Endothelial cell (in vitro differentiated cells): ENCODE measurements around the gene MAPKAP1. TPM values are rescaled to one million over a fixed set of nuclear protein-coding genes. Genes with fewer than 3 reads are reported as not detected.

ENCODE experiments used
- DNase-seq: peaks from one replicate; pipeline ENCODE4 v3.0.0; 2021; ENCODE audit warnings: low spot score
- H3K27ac Mint-ChIP-seq: one replicate; pipeline ENCODE4 v1.8.0; 2021; ENCODE audit warnings: mixed read lengths, inconsistent platforms; ENCODE audit not compliant: unreplicated experiment
- H3K27me3 Mint-ChIP-seq: one replicate; pipeline ENCODE4 v1.8.0; 2021; ENCODE audit warnings: mild to moderate bottlenecking, moderate library complexity, mixed read lengths, inconsistent platforms; ENCODE audit not compliant: unreplicated experiment
- H3K36me3 Mint-ChIP-seq: one replicate; pipeline ENCODE4 v1.8.0; 2021; ENCODE audit warnings: mild to moderate bottlenecking, low read depth, mixed read lengths, inconsistent platforms; ENCODE audit not compliant: unreplicated experiment
- H3K4me1 Mint-ChIP-seq: one replicate; pipeline ENCODE4 v1.8.0; 2021; ENCODE audit warnings: mild to moderate bottlenecking, mixed read lengths, inconsistent platforms; ENCODE audit not compliant: unreplicated experiment
- H3K4me3 Mint-ChIP-seq: one replicate; pipeline ENCODE4 v1.8.0; 2021; ENCODE audit warnings: mild to moderate bottlenecking, mixed read lengths, inconsistent platforms; ENCODE audit not compliant: unreplicated experiment
- H3K9me3 Mint-ChIP-seq: one replicate; pipeline ENCODE4 v1.8.0; 2021; ENCODE audit warnings: mixed read lengths, inconsistent platforms; ENCODE audit not compliant: unreplicated experiment
- CTCF ChIP-seq: fragments of 200-600 bp; sonication (generic); IDR thresholded peaks from one replicate; pipeline ENCODE4 v1.5.0; 2021; ENCODE audit warnings: antibody characterized with exemption; ENCODE audit not compliant: unreplicated experiment
- total RNA-seq: library from RNA; stranded (reverse); fragmentation: NEBNext Ultra II Directional; extraction: Animal tissue kit (Norgen Biotek cat#: 25700); gene quantifications from one replicate; pipeline ENCODE4 v1.2.1, GENCODE V29; 2021; ENCODE audit not compliant: unreplicated experiment

MAPKAP1 gene
- total RNA-seq, 1 donor from 2014 or later: 74.6 TPM

- Mint-ChIP-seq H3K27me3 (peaks cover 4% of the 10 kb centered on the region), H3K9me3 (no peaks in the 10 kb centered on the region), H3K4me3 (no peak overlapping the region), H3K4me1 (peaks cover 2% of the 10 kb centered on the region), H3K36me3 (peaks cover 1% of the 10 kb centered on the region), H3K27ac (no peak overlapping the region)
- no peak for TF ChIP-seq CTCF
- DNase-seq: no peak
Observed at GRCh38 chr9:125438506-125439433, 268.2 kb downstream of the MAPKAP1 start.

- Mint-ChIP-seq H3K36me3 (no peaks in the 10 kb centered on the region), H3K4me1 (no peaks in the 10 kb centered on the region), H3K27ac (no peak overlapping the region), H3K27me3 (peaks cover 4% of the 10 kb centered on the region), H3K9me3 (no peaks in the 10 kb centered on the region), H3K4me3 (no peak overlapping the region)
- no peak for TF ChIP-seq CTCF
- no peak for DNase-seq
Observed at GRCh38 chr9:125437771-125438221, 269.2 kb downstream of the MAPKAP1 start.

GRCh38 chr9:125436613-125437443, 270.2 kb downstream of the MAPKAP1 start:
- H3K4me1 Mint-ChIP-seq: no peaks in the 10 kb centered on the region
- H3K4me3 Mint-ChIP-seq: no peak overlapping the region
- H3K36me3 Mint-ChIP-seq: no peaks in the 10 kb centered on the region
- no peaks in the 10 kb centered on the region for H3K9me3 Mint-ChIP-seq
- no peak overlapping the region for H3K27ac Mint-ChIP-seq
- peaks cover 4% of the 10 kb centered on the region for H3K27me3 Mint-ChIP-seq
- no peak for DNase-seq
- no peak for TF ChIP-seq CTCF

GRCh38 chr9:125435776-125436612, 271.0 kb downstream of the MAPKAP1 start:
- Mint-ChIP-seq H3K27ac (no peak overlapping the region), H3K9me3 (no peaks in the 10 kb centered on the region), H3K27me3 (peaks cover 2% of the 10 kb centered on the region), H3K4me1 (no peaks in the 10 kb centered on the region), H3K36me3 (no peaks in the 10 kb centered on the region), H3K4me3 (no peak overlapping the region)
- DNase-seq: no peak
- no peak for TF ChIP-seq CTCF
